CD14-positive monocyte (primary cell): ENCODE results near the gene SEPTIN2. TPM values are rescaled to one million over a fixed set of nuclear protein-coding genes. Genes with fewer than 3 reads are reported as not detected.

Experiments
- DNase-seq, 3 donors: peaks; one replicate each; pipeline ENCODE4 v3.0.0-alpha.2; 2011 to 2022
- H2AFZ ChIP-seq: 2 replicates; pipeline ENCODE4 v1.6.0; 2012; ENCODE audit warnings: mild to moderate bottlenecking, low read depth, low read length, inconsistent platforms; ENCODE audit not compliant: insufficient read depth, poor library complexity, severe bottlenecking
- H3K27ac ChIP-seq, 2 donors: 1 replicate in 1 of 2; 2 replicates in 1 of 2; pipeline ENCODE4 v1.5.1; 2012 to 2013; ENCODE audit warnings: low read length in 2 of 2, control low read depth in 1 of 2, inconsistent platforms in 1 of 2, low read depth in 1 of 2, mild to moderate bottlenecking in 1 of 2
- H3K27me3 ChIP-seq, 2 donors: one replicate each; pipeline versions ENCODE4 v1.6.0 to v1.6.1; 2011 to 2013; ENCODE audit warnings: low read length in 2 of 2; ENCODE audit not compliant: control insufficient read depth in 2 of 2, insufficient read depth in 2 of 2
- H3K36me3 ChIP-seq, 2 donors: replicated peaks in 1 of 2; 1 replicate in 1 of 2; 2 replicates in 1 of 2; pipeline versions ENCODE4 v1.5.1 to v1.6.1; 2012 to 2013; ENCODE audit warnings: low read length in 2 of 2, control low read depth in 1 of 2, inconsistent platforms in 1 of 2, mild to moderate bottlenecking in 1 of 2; ENCODE audit not compliant: insufficient read depth in 2 of 2, control insufficient read depth in 1 of 2
- H3K4me1 ChIP-seq, 2 donors: 1 replicate in 1 of 2; 2 replicates in 1 of 2; pipeline versions ENCODE4 v1.5.1 to v1.6.1; 2012 to 2013; ENCODE audit warnings: low read length in 2 of 2, control low read depth in 1 of 2, inconsistent platforms in 1 of 2, mild to moderate bottlenecking in 1 of 2, moderate library complexity in 1 of 2; ENCODE audit not compliant: insufficient read depth in 2 of 2, control insufficient read depth in 1 of 2
- H3K4me2 ChIP-seq: replicated peaks from 2 replicates; pipeline ENCODE3; 2012; ENCODE audit warnings: low read length, moderate library complexity, mild to moderate bottlenecking; ENCODE audit not compliant: poor library complexity, severe bottlenecking; ENCODE audit errors: extremely low read depth
- H3K4me3 ChIP-seq, 3 experiments: fragments of 200-600 bp in 1 of 3; sonication (generic) in 1 of 3; replicated peaks in 1 of 3; 1 replicate in 2 of 3; 2 replicates in 1 of 3; pipeline ENCODE4 v1.5.1; 2011 to 2013; ENCODE audit warnings: low read length in 3 of 3, mild to moderate bottlenecking in 3 of 3, control low read depth in 2 of 3, low read depth in 2 of 3, inconsistent platforms in 1 of 3, moderate library complexity in 1 of 3
- H3K79me2 ChIP-seq: 2 replicates; pipeline ENCODE4 v1.6.0; 2012; ENCODE audit warnings: mild to moderate bottlenecking, control low read depth, inconsistent platforms, low read length, moderate library complexity; ENCODE audit not compliant: insufficient read depth
- H3K9ac ChIP-seq: 2 replicates; pipeline ENCODE4 v1.6.0; 2017; ENCODE audit warnings: low read length, mild to moderate bottlenecking; ENCODE audit not compliant: insufficient read depth, poor library complexity, severe bottlenecking
- H3K9me3 ChIP-seq, 2 donors: replicated peaks in 1 of 2; 1 replicate in 1 of 2; 2 replicates in 1 of 2; pipeline versions ENCODE4 v1.5.1 to v1.6.1; 2012 to 2013; ENCODE audit warnings: low read length in 2 of 2, control low read depth in 1 of 2; ENCODE audit not compliant: control insufficient read depth in 1 of 2, insufficient read depth in 1 of 2
- H4K20me1 ChIP-seq: 2 replicates; pipeline ENCODE4 v1.6.0; 2012; ENCODE audit warnings: mild to moderate bottlenecking, low read length, control low read depth, moderate library complexity; ENCODE audit not compliant: insufficient read depth
- H3K27ac Mint-ChIP-seq, 7 donors: one replicate each; pipeline ENCODE4 v1.8.0; 2020; ENCODE audit warnings: mild to moderate bottlenecking in 7 of 7, mixed read lengths in 7 of 7, moderate library complexity in 6 of 7, inconsistent platforms in 2 of 7
- H3K27me3 Mint-ChIP-seq, 3 donors: one replicate each; pipeline ENCODE4 v1.8.0; 2021 to 2022; ENCODE audit warnings: low read depth in 3 of 3, mild to moderate bottlenecking in 3 of 3, mixed read lengths in 3 of 3, moderate library complexity in 3 of 3, inconsistent platforms in 1 of 3
- H3K36me3 Mint-ChIP-seq, 2 donors: one replicate each; pipeline ENCODE4 v1.8.0; 2020; ENCODE audit warnings: mixed read lengths in 2 of 2, inconsistent platforms in 1 of 2, mild to moderate bottlenecking in 1 of 2
- H3K4me1 Mint-ChIP-seq: one replicate; pipeline ENCODE4 v1.8.0; 2020; ENCODE audit warnings: mild to moderate bottlenecking, mixed read lengths
- H3K4me3 Mint-ChIP-seq, 2 donors: one replicate each; pipeline ENCODE4 v1.8.0; 2020; ENCODE audit warnings: mild to moderate bottlenecking in 2 of 2, mixed read lengths in 2 of 2, moderate library complexity in 1 of 2
- H3K9me3 Mint-ChIP-seq, 7 donors: one replicate each; pipeline ENCODE4 v1.8.0; 2020 to 2022; ENCODE audit warnings: mixed read lengths in 7 of 7, mild to moderate bottlenecking in 6 of 7, moderate library complexity in 6 of 7, inconsistent platforms in 2 of 7
- WGBS: methylation state at CpG from one replicate; pipeline ENCODE4 v1.1.5; 2013; ENCODE audit warnings: missing lambda C conversion rate; ENCODE audit not compliant: insufficient coverage; 5-methylcytosine and 5-hydroxymethylcytosine counted together
- intact Hi-C, 2 donors: fragments of 100-400 bp; cut with micrococcal nuclease; formaldehyde crosslinking; loops; one replicate each; pipeline versions ENCODE4 v1.15.0 to v1.15.1; 2023
- polyA plus RNA-seq, 3 donors: library from polyadenylated mRNA; depleted of rRNA in 1 of 3; unstranded in 2 of 3; stranded (reverse) in 1 of 3; fragments of 300-500 nt in 2 of 3; fragments of >200 nt in 1 of 3; fragmentation: Illumina TruSeq in 2 of 3; gene quantifications; 1 replicate in 2 of 3; 2 replicates in 1 of 3; pipeline ENCODE4 v1.2.3, GENCODE V29; 2012 to 2021
- TF ChIP-seq, protein P1 (sequence below): fragments of 200-600 bp; IDR thresholded peaks from one replicate; pipeline ENCODE4 v1.8.0; 2022; ENCODE audit warnings: antibody characterized with exemption, mild to moderate bottlenecking

SEPTIN2 gene
- polyA plus RNA-seq, 3 donors = 195 to 207 (median 203) TPM

DNA sequence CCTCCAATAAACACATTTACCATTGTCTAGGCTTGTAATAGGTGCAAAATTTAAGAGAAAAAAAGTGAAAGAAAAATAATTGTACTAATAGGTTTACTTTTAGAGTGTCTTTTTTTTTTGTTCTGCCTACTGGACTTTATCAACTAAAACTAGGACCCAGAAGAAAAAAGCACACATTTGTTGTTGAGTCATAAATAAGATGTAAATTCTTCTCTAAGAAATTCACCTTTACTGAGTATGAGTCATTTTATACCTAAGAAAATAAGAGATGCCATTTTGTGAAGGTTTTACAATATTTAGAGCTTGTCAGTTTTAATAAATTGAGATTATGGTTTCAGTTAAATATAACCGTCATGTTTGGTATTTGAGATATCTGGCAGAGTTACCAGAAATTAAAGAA is 59.6 kb downstream of the SEPTIN2 start:
- Histone ChIP-seq H3K9me3 (no peaks in the 10 kb centered on the region), H4K20me1 (peaks cover 5% of the 10 kb centered on the region), H3K27me3 (no peaks in the 10 kb centered on the region), H3K4me2 (no peak overlapping the region), H3K27ac (no peak overlapping the region), H2AFZ (no peak overlapping the region), H3K36me3 (peaks cover 0 to 10% of the 10 kb centered on the region in 2 donors), H3K79me2 (no peaks in the 10 kb centered on the region), H3K4me1 (peaks cover 7 to 10% of the 10 kb centered on the region in 2 donors), H3K9ac (no peak overlapping the region), H3K4me3 (no peak overlapping the region)
- Mint-ChIP-seq H3K4me3 (no peak overlapping the region), H3K4me1 (peaks cover 10% of the 10 kb centered on the region), H3K27me3 (peaks cover 0 to 5% (median 2%) of the 10 kb centered on the region in 3 donors), H3K27ac (no peak overlapping the region), H3K36me3 (peaks cover 8 to 33% of the 10 kb centered on the region in 2 donors), H3K9me3 (peaks cover 0 to 2% (median 0%) of the 10 kb centered on the region in 7 donors)
- TF ChIP-seq, protein P1, sequence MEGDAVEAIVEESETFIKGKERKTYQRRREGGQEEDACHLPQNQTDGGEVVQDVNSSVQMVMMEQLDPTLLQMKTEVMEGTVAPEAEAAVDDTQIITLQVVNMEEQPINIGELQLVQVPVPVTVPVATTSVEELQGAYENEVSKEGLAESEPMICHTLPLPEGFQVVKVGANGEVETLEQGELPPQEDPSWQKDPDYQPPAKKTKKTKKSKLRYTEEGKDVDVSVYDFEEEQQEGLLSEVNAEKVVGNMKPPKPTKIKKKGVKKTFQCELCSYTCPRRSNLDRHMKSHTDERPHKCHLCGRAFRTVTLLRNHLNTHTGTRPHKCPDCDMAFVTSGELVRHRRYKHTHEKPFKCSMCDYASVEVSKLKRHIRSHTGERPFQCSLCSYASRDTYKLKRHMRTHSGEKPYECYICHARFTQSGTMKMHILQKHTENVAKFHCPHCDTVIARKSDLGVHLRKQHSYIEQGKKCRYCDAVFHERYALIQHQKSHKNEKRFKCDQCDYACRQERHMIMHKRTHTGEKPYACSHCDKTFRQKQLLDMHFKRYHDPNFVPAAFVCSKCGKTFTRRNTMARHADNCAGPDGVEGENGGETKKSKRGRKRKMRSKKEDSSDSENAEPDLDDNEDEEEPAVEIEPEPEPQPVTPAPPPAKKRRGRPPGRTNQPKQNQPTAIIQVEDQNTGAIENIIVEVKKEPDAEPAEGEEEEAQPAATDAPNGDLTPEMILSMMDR = no peak
- intact Hi-C loops = no loop called here
- no peak for DNase-seq
- WGBS = no CpG with 5 or more reads among the region's 1 CpG

DNA sequence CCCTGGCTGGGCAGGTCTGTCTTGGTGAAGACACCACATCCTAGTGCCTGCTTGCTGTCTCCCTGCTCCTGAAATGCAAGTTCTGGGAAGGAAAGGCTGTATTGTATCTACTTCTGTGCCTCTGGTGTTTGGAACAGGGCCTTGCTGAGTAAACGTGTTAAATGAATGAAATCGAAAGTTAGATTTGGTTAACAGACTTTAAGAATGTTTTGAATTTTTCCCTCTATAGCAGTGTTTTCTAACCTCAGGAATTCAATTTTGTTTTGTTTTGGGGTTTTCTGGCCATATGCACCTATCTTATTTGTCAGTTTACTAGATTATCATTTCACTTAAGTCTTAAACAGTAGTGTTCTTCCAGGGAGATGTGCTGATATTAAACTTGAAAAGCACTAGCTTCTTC is 61.1 kb downstream of the SEPTIN2 start:
- peaks cover 10% of the 10 kb centered on the region for H3K4me1 Mint-ChIP-seq
- no peaks in the 10 kb centered on the region for H3K9me3 Mint-ChIP-seq
- no peak overlapping the region for H3K4me2 ChIP-seq

More for the DNA sequence above, 61.1 kb downstream of the SEPTIN2 start:
- Histone ChIP-seq H4K20me1 (peaks cover 11% of the 10 kb centered on the region), H3K27ac (no peak overlapping the region), H3K36me3 (peaks cover 0 to 10% of the 10 kb centered on the region in 2 donors), H2AFZ (no peak overlapping the region), H3K79me2 (no peaks in the 10 kb centered on the region), H3K4me1 (peaks cover 7 to 10% of the 10 kb centered on the region in 2 donors), H3K27me3 (no peaks in the 10 kb centered on the region), H3K9me3 (no peaks in the 10 kb centered on the region), H3K9ac (no peak overlapping the region), H3K4me3 (no peak overlapping the region)
- no peak overlapping the region for H3K27ac Mint-ChIP-seq
- H3K36me3 Mint-ChIP-seq = peaks cover 8 to 33% of the 10 kb centered on the region in 2 donors
- no peak overlapping the region for H3K4me3 Mint-ChIP-seq
- TF ChIP-seq, protein P1 = no peak
- intact Hi-C loops = no loop called here
- H3K27me3 Mint-ChIP-seq = peaks cover 0 to 10% (median 2%) of the 10 kb centered on the region in 3 donors
- no peak for DNase-seq
- WGBS = no CpG with 5 or more reads among the region's 2 CpGs
